Astrocyte (in vitro differentiated cells and primary cell): ENCODE results near the gene SLC10A1.

Experiments
- EZH2 ChIP-seq: IDR thresholded peaks from 2 replicates; pipeline ENCODE4 v1.6.1; 2012; ENCODE audit warnings: mild to moderate bottlenecking, low read length, inconsistent platforms; ENCODE audit not compliant: insufficient read depth
- TF ChIP-seq, protein P1 (sequence below): IDR thresholded peaks from 2 replicates; pipeline ENCODE4 v1.5.1; 2011; ENCODE audit warnings: low read depth, mild to moderate bottlenecking, inconsistent platforms, low read length, moderate library complexity; ENCODE audit not compliant: insufficient read depth

- TF ChIP-seq, protein P1, sequence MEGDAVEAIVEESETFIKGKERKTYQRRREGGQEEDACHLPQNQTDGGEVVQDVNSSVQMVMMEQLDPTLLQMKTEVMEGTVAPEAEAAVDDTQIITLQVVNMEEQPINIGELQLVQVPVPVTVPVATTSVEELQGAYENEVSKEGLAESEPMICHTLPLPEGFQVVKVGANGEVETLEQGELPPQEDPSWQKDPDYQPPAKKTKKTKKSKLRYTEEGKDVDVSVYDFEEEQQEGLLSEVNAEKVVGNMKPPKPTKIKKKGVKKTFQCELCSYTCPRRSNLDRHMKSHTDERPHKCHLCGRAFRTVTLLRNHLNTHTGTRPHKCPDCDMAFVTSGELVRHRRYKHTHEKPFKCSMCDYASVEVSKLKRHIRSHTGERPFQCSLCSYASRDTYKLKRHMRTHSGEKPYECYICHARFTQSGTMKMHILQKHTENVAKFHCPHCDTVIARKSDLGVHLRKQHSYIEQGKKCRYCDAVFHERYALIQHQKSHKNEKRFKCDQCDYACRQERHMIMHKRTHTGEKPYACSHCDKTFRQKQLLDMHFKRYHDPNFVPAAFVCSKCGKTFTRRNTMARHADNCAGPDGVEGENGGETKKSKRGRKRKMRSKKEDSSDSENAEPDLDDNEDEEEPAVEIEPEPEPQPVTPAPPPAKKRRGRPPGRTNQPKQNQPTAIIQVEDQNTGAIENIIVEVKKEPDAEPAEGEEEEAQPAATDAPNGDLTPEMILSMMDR, result no peak
- TF ChIP-seq EZH2, result no peak
Measured at GRCh38 chr14:69807192-69807591, 10.2 kb upstream of the SLC10A1 start.
